NCI-H510A treated with DMSO at 0.1 percent for 48 hours (cell line): ENCODE data around the gene NELFA.

Experiments used
- DNase-seq: peaks from one replicate; lab custom pipeline; 2025; lab: John Stamatoyannopoulos, UW

NELFA gene

DNA sequence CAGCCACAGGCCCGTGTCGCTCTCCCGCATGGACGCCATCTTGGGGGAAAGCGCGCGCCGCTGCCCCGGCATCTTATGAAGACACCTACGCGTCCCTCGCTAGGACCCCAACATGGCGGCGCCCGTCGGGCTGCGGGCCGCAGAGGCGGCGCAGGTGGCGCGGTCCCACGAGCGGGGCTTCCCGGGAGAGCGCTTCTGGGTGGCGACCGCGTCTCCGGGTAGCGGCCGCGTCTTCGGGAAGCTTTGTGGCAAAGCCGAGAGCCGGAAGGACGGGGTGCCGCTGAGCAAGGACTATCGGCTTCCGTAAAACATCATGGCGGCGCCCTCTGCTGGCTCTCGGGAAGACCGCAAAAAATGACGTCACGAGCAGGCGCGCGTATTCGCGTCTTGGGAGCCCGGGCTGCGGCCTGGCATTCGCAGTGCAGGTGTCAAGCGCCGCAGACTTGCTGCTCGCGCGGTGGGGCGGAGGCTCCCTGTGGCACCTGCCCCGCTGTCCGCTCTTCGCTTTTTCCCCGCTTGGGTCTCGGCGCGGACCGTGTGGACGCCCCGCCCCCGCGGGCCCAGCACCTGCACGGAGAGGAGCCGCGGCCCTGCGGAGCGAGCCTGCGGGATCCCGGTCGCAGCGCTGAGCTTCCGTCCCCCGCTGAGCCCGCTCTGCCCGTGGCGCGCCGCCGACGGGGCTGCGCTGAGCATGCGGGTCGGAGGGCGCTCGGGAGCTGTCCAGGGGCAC is at the start of gene NELFA:
Gene NELFA (minus strand): TSS at position 54 of the 730 bp plus-strand sequence. CDS start 15 bp downstream, at position 39.
- peak; percentile 81 for DNase-seq

DNA sequence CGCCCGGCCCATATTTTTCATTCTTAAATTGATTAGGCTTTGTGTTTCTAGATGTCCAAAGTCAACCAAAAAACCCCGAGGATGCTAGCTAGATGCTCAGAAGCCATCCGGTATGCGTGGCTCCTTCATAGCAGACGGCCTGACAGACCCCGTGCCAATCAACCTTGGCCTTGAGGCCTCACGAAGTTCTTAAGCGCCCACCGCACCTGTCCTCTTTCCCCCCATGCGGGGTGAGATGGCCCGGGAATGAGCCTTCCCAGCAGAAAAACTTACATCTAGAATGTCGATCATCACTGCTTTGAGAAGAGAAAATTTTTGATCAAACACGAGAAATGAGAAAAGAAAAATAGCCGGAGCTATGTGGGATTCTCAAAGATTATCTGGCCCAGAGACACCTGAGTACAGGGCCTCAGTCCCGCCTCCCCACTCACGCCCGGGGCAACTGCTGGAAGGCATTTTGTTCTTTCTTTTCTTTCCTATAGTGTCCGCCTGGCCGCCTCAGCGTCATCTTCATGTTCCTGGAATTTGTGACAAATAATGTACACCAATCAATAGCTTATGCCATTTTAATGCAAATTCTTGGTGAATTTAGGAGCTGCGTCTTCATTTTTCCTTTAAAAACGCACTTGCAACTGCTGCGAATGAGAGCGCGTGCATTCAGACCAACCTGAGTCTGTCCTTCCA is 48.8 kb upstream of the NELFA start:
- DNase-seq = no peak

DNA sequence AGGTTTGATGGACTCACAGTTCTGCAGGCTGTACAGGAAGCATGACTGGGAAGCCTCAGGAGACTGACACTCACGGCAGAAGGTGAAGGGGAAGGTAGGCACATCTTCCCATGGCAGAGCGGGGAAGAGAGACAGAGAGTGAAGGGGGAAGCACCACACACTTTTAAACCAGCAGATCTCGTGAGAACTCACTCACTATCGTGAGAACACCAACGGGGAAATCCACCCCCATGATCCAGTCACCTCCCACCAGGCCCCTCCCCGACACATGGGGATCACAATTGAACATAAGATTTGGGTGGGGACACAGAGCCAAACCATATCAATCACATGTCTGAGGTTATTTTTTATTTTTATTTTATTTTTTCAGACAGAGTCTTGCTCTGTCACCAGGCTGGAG is 45.4 kb upstream of the NELFA start:
- DNase-seq = no peak

DNA sequence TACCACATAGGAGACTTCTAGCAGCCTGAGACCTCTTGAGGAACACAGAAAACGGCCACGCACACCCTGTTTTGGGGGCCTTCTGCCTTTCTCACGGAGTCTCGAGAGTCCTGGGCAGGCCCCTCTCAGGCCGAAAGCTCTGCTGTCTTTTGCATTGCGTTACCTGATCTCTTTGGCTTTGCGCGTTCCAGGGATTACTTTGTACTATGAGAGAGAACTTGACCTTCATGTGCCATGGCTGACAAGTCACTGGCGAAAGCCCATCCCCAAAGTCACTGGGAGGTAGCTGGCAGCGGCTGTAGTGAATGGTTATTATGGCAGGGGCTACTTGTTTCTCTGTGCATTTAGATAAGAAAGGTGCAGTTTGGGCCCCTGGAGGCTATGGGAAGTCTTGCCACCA is 42.3 kb upstream of the NELFA start:
- DNase-seq = no peak

DNA sequence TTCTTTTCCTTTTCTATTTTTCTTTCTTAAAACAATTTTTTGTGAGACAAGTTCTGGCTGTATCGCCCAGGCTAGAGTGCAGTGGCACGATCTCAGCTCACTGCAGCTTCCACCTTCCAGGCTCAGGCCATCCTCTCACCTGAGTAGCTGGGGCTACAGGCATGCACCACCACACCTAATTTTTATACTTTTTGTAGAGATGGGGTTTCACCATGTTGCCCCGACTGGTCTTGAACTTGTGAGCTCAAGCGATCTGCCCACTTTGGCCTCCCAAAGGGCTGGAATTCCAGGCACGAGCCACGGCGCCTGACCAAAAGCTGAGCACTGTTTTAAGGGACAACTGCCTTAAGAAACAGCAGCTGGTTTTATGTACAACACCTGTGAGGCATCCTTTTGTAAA is 41.0 kb upstream of the NELFA start:
- no peak for DNase-seq

DNA sequence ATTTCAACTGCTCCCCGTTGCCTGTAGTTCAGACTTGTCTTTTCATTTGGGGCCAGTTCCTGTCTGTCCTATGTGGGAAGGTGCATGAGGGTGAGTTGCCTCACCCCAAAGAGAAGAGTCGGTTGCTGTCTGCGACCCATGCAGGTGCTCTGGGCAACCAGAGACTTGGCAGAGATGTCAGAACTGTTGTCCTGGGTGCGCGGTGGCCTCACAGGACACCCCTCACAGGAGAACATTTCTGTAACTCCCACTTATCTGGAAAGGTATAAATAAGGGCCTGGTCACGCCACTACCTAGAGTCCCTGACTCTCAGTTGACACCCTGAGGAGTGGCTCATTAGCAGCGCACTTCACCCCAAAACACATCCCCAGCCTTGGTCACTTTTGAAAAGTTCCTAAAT is 40.6 kb upstream of the NELFA start:
- no peak for DNase-seq

DNA sequence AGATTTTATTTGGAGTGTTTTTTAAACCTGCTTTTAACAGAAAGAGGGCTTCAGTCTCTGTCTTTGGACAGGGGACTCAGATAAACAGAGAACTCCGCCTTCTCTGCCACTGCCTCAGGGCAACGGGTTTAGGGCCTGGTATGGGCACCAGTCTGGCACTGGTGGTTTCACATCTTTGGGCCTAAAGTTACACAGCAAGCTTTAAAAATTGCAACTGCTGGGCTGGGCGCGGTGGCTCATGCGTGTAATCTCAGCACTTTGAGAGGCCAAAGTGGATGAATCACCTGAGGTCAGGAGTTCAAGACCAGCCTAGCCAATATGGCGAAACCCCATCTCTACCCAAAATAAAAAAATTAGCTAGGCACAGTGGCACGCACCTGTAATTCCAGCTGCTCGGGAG is 40.1 kb upstream of the NELFA start:
- DNase-seq = no peak

DNA sequence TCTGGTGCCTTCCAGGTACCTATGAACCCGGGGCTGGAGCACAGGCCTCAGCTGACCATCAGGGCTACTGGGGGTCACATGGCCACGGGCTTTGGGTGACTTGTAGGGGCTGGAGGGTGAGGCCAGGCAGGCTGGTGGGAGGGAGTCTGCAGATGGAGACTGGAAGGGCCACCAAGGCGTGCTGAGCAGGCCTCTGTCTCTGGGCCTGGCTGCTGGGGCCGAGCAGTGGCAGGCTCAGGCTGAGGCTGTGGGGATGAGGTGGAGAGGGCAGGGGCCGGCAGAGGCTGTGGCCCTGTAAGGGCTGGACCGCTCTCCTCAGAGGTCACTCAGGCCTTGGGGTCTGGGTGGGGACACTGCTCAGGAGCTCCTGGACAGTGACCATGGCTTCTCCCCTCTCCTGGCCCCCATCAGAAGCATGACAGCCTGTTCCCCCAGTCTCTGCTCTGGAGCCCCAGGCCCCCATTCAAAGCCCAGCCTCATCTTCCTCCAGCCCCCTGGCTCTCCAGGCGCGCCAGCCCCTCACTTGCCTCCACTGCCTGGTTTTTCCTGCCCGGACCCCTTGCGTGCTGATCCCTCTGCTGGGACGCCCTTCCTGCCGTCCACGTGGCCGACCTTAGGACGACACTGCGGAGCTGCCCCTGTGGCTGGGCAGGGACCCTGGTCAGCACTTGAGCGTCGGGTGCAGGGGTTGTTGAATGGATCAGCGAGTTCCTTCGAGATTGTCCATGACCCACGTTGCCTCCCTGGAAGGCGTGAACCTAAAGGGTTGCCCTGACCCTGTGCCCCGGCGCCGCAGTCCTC is 39.2 kb upstream of the NELFA start:
- no peak for DNase-seq

DNA sequence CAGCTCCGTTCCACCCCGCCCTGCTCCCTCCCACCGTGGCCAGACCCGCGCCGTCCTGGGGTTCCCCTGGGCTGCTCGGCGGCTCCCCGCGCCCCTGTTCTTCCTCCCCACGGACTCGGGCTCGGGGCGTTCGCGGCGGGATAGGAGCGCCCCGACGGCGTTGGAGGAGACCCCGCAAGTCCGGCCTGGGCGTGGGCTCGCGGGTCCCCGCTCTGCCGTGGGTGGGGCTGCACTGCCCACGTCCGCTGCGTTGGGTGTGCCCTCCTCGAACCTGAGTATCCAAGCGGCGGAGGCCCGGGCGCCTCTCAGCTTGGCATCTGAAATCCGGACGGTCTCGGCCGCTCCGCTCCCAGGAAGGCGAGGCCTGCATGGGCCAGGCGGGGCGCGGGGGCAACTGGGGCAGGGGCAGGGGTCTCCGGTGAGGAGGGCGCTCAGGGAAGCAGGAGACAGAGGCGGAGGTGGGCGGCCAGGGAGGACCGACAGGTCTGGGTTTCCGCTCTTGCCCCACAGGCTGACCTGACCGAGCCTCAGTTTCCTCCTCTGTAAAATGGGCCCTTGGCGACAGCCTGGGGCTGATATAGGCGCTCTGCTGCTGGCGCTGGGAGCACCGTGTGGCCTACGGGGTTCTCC is 38.4 kb upstream of the NELFA start:
- no peak for DNase-seq

DNA sequence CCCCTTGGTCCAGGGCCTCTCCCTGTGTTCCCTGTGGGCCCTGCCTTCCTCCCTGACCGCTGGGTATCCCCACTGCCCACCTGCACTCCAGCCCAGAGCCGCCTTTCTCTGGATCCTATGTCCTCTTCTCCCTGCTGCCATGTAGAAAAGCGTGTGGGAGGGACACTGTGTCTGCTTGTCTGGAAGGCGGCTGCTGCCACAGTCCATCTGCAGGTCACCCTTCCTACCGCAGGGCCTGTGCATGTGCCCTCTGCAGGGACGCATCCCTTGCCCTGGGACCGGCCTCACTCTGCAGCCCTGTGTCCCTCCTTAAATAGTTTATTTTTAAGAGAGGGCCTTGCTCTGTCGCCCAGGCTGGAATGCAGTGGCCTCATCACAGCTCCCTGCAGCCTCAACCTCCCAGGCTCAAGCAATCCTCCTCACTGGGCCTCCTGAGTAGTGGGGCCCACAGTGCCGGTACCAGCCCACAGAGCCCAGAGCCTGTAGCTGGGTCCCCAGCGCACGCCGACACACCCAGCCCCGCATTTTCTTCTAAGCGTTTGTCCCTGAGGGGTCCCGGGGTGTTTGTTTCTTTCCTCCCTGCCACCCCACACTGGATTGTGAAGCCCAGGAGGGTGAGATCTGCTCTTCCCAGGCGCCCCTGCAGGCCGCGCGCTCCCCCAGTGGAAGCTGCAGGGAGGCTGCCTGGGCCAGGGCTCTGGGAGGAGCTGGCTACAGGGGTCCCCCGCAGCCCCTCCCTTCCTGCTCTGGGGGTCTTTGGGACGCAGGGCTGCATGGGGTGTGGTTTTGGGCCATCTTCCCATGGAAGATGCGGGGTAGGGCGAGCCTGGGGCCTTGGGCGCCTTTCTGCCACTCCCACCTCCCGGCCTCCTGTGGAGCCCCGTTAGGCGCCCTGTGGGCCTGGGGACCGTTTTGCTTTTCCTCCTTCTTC is 37.5 kb upstream of the NELFA start:
- DNase-seq = no peak

DNA sequence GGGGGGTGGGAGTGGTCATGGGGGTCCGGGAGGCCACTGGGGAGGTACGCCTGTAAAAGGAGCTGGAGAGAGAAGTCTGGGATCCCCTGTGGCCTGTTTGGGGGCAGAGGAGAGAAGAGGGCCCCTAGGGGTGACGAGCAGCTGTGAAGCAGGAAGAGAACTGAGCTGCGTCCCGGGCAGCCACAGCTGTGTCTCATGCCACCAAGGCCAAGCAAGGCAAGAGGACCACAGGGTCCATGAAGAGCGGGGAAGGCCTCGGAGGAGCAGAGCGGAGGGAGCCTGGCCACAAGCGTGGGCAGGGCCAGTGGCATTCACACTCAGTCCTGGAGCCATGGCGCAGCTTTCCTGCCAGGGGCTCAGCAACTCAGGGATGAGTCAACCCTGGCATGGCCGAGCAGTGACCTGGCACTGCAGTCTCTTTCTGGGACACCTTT is 36.8 kb upstream of the NELFA start:
- no peak for DNase-seq

DNA sequence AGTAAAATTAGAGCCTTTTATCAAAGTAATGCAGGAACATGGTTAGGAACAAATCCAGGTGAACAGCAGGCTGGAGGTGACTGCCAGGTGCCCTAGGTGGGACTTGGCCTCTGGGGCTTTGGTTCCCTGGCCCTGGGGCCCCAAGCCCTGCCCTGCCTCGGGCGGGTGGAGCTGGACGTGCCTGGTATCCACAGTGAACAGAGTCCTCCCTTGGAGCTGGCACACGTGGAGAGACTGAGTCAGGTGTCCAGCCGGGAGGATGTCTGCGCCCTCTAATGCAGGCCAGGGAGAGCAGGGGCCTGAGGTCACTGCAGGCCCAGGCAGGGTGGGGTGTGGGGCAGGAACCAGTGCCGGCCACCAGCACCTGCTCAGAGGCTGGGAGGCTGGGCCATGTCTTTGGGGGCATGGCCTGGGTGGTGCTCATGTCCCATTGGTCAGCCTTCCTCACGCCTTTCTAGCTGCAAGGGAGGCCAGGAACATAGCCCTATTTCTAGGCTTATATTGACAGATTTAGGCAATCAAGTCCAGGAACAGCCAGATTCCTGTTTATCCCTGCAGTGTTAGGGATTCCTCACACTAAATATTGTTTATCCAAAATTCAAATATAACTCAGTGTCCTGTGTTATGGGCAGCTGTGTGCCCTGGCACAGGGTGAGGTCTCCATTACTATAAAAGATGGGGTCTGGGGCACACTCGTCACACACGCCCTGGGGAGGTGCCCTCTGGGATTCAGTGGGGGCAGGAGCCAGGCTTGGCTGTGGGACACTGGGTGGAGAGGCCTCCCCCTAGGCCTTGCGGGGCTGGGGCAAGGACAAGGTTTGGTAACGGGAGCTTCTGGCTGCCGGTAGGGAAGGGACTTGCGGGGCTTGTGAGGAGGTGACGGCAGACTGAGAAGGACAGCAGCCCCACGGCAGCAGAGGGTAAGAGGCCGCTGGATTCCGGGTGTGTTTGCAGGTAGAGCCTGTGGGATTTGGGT is 36.1 kb upstream of the NELFA start:
- no peak for DNase-seq

DNA sequence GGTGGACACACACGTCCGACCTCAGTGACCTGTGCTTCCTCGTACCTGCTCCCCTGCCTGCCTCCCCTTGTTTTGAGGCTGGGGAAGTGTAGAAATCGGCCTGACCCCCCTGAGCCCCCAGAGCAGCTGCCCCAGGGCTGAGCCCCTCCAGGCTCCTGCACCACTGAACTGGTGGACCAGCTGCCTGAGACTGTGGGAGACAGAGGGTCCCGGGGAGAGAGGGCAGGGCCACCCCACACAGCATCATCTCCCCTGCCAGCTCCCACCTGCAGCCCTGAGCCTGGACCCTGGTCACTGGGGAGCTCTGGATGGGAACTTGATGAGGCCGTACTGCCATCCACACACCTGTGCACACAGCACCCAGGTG is 35.3 kb upstream of the NELFA start:
- DNase-seq = no peak

DNA sequence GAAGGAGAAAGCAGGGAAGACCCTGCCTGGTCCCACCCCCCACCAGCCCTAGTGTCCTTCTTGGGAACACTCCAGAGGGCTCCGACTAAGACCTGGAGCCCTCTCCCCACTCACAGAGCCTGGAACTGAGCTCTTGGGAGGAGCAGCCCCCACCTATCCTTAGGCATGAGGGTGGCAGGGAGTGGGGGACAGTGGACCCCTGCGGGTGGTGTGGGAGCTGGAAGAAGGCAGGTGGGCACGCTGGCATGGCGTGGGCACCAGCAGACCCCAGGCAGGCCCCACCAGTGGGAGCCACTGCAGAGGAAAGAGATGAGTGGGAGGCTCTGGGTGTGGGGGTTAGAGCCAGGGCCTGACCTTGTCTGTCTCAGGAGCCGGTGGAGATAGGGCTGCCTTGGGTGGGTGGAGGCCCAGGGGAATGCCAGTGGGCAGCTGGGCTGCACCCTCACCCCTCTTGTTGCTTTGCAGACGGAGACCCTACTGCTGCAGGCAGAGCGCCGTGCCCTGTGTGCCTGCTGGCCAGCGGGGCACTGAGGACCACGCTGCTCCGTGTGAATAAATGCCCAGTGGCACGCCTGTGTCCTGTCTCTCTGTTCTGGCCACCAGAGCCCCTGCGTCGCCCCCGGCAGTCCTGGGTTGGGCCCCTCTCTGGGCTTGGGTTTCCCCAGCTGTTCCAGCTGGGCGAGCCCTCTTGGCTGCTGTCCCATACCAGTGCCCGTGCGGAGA is 34.8 kb upstream of the NELFA start:
- no peak for DNase-seq

DNA sequence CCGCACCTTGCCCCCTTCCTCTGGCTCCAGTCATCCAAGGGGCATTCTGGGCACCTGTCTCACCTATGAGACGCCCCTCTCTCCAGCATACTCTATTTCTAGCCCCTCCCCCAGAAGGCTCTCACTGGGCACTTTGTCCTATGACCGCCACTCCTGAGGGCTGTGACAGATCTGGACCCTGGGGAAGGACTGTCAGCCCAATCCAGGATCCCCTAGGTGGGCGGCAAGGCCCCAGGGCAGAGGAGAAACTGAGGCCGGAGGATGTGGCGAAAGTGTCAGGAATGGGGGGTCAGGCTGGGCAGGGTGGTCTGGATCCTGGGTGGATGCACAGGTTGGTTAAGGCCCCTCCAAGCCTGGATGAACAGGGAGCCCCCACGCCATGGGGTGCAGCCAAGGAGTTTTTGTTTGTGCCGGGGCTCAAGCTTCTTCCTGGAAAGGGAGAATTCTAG is 34.2 kb upstream of the NELFA start:
- no peak for DNase-seq

DNA sequence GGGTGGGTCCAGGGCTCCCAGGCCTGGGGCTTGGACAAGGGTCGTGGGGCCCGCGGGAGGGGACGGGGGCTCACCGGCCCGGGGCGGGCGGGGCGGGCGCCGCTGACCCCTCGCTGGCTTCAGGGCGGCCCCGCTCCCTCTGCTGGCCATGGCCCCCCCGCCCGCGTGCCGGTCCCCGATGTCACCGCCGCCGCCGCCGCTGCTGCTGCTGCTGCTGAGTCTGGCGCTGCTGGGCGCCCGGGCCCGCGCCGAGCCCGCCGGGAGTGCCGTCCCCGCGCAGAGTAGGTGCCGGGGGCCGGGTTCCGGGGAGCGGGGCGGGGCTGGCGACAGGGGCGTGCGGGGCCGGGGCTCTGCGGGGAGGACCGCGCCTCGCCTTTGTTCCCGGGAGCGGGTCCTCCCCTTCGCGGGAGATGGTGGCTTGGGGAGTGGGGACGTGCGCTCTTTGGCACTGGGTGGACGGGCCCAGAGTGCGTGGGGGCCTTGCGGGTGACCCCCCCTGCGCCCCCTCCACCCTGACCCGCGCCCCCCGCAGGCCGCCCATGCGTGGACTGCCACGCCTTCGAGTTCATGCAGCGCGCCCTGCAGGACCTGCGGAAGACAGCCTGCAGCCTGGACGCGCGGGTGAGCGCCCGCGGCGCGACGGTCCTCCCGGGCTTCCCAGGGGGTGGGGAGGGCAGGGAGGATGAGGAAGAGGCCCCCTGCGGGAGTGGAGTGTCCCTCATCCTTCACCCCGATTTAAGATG is 33.6 kb upstream of the NELFA start:
- DNase-seq = no peak

DNA sequence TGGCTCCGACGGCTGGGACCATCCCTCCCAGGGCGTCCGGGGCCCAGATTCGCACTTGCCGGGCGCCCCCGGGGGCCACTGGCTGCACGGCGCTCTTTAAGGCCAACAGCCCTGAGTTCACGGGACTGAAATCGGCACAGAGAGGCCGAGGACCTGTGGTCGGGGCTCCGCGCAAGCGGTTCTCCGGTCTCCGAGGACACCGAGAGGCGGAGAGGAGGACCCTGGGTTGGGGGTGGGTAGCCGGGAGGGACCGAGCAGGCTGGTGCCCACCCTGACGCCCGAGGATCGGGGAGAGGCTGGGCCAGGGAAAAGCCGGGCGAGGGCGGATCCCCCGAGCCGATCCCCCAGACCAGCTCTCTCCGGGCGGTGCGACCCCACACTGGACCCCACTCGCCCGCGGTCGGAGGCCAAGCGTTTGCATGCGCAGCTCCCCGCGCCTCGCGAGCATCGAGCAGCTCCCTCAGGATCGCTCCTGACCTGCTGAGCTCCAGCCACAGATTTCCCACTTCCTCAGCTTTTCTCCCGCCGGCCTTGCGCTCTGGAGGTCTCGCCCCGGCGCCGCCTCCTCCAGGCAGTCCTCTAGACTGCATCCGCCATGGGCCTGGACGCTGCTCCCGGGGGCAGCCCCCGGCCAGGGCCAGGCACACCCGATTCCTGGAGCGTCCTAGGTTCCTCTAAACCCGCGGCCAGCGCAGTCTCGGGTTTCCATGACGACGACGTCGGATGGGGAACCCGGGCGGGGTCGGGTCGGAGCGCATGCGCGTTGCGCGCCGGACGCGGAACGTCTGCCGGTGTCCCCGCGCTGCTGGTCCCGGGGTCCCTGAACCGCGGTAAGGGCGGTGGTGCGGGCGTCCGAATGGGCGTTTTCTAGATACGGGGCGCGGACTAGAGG is 32.7 kb upstream of the NELFA start:
- peak; percentile 36 for DNase-seq
